ENCODE data around the gene DACT1. TPM values are rescaled to one million over a fixed set of nuclear protein-coding genes. Genes with fewer than 3 reads are reported as not detected.

The DACT1 gene
- total and polyA plus RNA-seq, 10 of the 15 experiments (the other 5 are each of a cell fraction or from before 2014, with no cell fraction given), result 0.13 to 2.9 (median 0.91) TPM

GRCh38 chr14:58646479-58646878, 8.7 kb downstream of the DACT1 start:
- no TSS peak for BruUV-seq (replicated peaks)
- ChIA-PET RAD21 (ENCODE audit: unreplicated experiment) (no interaction called here), POLR2A (no interaction called here), SMC1A (ENCODE audit: uncharacterized antibody, unreplicated experiment) (no interaction called here), CTCF (no interaction called here)
- peaks cover 0 to 3% of the 10 kb centered on the region in 2 experiments; a peak in 1 of 4 replicates for H3K36me3 ChIP-seq (ENCODE audit: control insufficient read depth in 2 of 2, insufficient read depth in 2 of 2, low read length in 1 of 2)
- no peak overlapping the region for H2AFZ ChIP-seq (ENCODE audit: control insufficient read depth, low read depth, low read length)
- in situ Hi-C loops (cut with MboI) (no loop called here), intact Hi-C loops (cut with micrococcal nuclease; ENCODE audit: unreplicated experiment) (no loop called here)
- FAIRE-seq, result no peak
- no peaks in the 10 kb centered on the region for H3K79me2 ChIP-seq (ENCODE audit: control insufficient read depth, insufficient read depth, low read length)
- no peak for ATAC-seq
- H3K27ac ChIP-seq (ENCODE audit: control insufficient read depth, insufficient read depth), result no peak overlapping the region
- no peak overlapping the region for H3K4me2 ChIP-seq (ENCODE audit: control insufficient read depth, insufficient read depth)
- no peak for TF ChIP-seq EGR1 (IDR thresholded peaks at IDR 0.05; ENCODE audit: borderline replicate concordance in 1 of 2, low read depth in 2 of 2, low read length in 2 of 2)
- no peak for TF ChIP-seq POLR2A (IDR thresholded peaks at IDR 0.05; ENCODE audit: low read depth, low read length)
- no peak for TF ChIP-seq PAX8 (IDR thresholded peaks at IDR 0.05)
- TF ChIP-seq CREM (IDR thresholded peaks at IDR 0.05; ENCODE audit: low read depth), result no peak
- TF ChIP-seq, protein P1, sequence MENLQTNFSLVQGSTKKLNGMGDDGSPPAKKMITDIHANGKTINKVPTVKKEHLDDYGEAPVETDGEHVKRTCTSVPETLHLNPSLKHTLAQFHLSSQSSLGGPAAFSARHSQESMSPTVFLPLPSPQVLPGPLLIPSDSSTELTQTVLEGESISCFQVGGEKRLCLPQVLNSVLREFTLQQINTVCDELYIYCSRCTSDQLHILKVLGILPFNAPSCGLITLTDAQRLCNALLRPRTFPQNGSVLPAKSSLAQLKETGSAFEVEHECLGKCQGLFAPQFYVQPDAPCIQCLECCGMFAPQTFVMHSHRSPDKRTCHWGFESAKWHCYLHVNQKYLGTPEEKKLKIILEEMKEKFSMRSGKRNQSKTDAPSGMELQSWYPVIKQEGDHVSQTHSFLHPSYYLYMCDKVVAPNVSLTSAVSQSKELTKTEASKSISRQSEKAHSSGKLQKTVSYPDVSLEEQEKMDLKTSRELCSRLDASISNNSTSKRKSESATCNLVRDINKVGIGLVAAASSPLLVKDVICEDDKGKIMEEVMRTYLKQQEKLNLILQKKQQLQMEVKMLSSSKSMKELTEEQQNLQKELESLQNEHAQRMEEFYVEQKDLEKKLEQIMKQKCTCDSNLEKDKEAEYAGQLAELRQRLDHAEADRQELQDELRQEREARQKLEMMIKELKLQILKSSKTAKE (IDR thresholded peaks at IDR 0.05; ENCODE audit: low read depth, poor library complexity, severe bottlenecking), result no peak
- no peak for TF ChIP-seq IRF5 (IDR thresholded peaks at IDR 0.05; ENCODE audit: borderline replicate concordance)
- TF ChIP-seq RCOR1 (conservative IDR thresholded peaks at IDR 0.05; ENCODE audit: low read depth, low read length), result no peak
- no peak for TF ChIP-seq REST (IDR thresholded peaks at IDR 0.05; ENCODE audit: low read depth, low read length)
- TF ChIP-seq CEBPB (IDR thresholded peaks at IDR 0.05; ENCODE audit: borderline replicate concordance in 1 of 2, low read depth in 2 of 2, low read length in 2 of 2), result no peak
- TF ChIP-seq TARDBP (IDR thresholded peaks at IDR 0.05; ENCODE audit: borderline replicate concordance), result no peak
- TF ChIP-seq, protein P2, sequence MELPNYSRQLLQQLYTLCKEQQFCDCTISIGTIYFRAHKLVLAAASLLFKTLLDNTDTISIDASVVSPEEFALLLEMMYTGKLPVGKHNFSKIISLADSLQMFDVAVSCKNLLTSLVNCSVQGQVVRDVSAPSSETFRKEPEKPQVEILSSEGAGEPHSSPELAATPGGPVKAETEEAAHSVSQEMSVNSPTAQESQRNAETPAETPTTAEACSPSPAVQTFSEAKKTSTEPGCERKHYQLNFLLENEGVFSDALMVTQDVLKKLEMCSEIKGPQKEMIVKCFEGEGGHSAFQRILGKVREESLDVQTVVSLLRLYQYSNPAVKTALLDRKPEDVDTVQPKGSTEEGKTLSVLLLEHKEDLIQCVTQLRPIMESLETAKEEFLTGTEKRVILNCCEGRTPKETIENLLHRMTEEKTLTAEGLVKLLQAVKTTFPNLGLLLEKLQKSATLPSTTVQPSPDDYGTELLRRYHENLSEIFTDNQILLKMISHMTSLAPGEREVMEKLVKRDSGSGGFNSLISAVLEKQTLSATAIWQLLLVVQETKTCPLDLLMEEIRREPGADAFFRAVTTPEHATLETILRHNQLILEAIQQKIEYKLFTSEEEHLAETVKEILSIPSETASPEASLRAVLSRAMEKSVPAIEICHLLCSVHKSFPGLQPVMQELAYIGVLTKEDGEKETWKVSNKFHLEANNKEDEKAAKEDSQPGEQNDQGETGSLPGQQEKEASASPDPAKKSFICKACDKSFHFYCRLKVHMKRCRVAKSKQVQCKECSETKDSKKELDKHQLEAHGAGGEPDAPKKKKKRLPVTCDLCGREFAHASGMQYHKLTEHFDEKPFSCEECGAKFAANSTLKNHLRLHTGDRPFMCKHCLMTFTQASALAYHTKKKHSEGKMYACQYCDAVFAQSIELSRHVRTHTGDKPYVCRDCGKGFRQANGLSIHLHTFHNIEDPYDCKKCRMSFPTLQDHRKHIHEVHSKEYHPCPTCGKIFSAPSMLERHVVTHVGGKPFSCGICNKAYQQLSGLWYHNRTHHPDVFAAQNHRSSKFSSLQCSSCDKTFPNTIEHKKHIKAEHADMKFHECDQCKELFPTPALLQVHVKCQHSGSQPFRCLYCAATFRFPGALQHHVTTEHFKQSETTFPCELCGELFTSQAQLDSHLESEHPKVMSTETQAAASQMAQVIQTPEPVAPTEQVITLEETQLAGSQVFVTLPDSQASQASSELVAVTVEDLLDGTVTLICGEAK (IDR thresholded peaks at IDR 0.05; ENCODE audit: borderline replicate concordance), result no peak
- TF ChIP-seq BMI1 (IDR thresholded peaks at IDR 0.05; ENCODE audit: borderline replicate concordance), result no peak
- no peaks in the 10 kb centered on the region for H4K20me1 ChIP-seq (ENCODE audit: control insufficient read depth, insufficient read depth)
- H3K4me1 ChIP-seq (ENCODE audit: control insufficient read depth, insufficient read depth, low read length), result no peaks in the 10 kb centered on the region
- no peaks in the 10 kb centered on the region for H3K27me3 ChIP-seq (replicated peaks in 1 of 2; ENCODE audit: control insufficient read depth in 2 of 2, insufficient read depth in 2 of 2, low read length in 1 of 2)
- no peak overlapping the region for H3K9ac ChIP-seq (ENCODE audit: control insufficient read depth, insufficient read depth, low read length)
- H3K9me3 ChIP-seq (replicated peaks; ENCODE audit: control insufficient read depth, insufficient read depth, low read length), result no peaks in the 10 kb centered on the region
- DNase-seq (ENCODE audit: low read depth, low spot score), result no peak
- H3K4me3 ChIP-seq, result no peak overlapping the region
- 81% methylated on average over 17 of the region's 34 CpGs for WGBS (ENCODE audit: insufficient coverage, insufficient replicate concordance, low lambda C conversion rate, missing lambda C conversion rate)
